NOMO-1 (cell line): ENCODE measurements around the gene TARBP2.

Source experiments
- DNase-seq, 2 experiments: peaks; one replicate each; lab custom pipeline; 2025; ENCODE audit not compliant: unreplicated experiment in 2 of 2; lab: John Stamatoyannopoulos, UW

TARBP2 gene

DNA sequence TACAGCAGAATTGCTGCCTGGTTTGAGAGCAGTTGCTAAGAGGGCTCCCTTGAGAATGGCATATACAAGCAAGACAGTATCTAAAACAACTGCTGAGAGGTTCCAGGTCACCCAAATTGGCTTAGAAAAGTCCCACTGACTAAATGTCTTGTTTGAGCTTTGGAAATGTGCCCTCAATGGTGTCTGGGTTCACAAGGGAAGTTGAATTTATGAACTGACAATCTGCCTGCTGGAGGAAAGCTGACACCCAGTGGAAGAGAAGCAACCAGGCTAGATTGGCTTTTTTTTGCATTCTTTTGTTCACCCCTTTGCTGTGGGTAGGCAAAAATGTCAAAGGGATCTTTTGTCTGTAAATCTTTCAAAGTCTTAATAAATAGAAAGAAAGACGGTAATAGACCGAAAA lies 50.8 kb downstream of the TARBP2 start:
- DNase-seq, result no peak

DNA sequence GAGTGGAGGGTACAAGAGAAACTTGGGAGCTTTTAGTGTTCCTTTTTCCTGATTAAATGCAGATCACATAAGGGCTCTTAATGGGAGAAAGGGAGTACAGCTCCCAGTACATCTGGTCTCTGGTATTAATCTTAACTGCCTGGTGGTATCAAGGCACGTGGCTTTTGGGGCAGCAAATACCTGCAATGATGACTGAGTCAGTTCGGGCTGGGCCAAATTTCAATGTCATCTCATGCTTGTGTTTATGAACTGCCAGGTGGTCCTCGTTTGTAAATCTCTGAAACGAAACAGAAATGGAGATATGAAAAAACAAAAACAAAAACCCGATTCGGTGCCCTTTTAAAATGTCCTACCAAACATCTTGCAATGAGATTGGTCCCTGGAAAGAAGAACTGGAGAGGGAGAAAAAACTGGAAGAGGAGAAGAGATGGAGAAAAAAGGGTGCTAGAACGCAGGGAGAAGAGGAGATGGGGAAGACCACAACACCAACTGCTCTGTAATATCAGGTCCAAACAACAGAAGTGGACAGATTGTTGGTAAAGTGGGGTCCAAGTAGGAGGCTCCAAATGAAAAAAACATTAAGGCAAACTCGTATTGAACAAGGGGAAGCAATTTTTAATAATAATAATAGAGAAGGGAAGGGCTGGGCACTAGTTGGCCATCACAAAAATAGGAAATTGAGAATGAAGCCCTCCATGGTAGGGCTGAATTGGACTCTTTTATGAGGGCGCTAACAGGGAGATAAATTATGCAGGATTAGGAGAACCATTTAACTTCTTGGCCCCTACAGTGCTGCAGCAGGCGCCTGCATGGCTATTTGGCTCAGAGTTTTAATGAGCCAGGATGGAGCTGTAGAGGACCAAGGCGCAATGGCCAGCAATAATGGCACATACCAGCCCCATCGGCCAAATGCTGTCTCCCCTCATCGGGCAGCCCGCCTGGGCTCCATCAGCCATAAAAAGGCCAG lies 51.6 kb downstream of the TARBP2 start:
- no peak for DNase-seq
